PC-3 (cell line): Measurements from ENCODE around the gene FARS2.

Experiments used
- EZH2 ChIP-seq: fragments of 300-600 bp; sonication (generic); IDR thresholded peaks from one replicate; pipeline ENCODE4 v1.6.1; 2017; ENCODE audit warnings: antibody characterized with exemption, mild to moderate bottlenecking, low read length; ENCODE audit not compliant: unreplicated experiment
- TF ChIP-seq, protein P1 (sequence below): fragments of 300-600 bp; sonication (generic); conservative IDR thresholded peaks from 2 replicates; pipeline ENCODE4 v1.5.1; 2017; ENCODE audit warnings: antibody characterized with exemption, low read depth, mild to moderate bottlenecking, low read length

DNA sequence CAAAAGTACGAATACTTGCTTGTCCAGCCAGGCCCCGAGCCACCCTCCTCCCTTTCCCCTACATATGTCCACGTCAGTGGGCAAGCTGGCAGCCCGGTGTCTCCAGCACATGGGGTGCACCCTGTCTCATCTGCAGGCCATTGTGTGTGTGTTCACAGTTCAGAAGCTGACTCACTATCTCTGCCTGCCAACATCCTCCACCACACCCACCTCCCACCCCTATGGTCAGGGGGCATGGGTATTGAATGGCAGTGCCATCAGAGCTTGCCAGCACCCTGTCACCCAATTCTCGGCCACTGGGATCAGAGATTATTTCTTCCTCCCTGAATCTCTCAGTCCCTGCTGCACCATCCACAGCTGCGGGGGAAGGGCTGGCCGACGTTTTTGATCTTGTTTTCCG, 195.7 kb downstream of the FARS2 start:
- TF ChIP-seq, protein P1, sequence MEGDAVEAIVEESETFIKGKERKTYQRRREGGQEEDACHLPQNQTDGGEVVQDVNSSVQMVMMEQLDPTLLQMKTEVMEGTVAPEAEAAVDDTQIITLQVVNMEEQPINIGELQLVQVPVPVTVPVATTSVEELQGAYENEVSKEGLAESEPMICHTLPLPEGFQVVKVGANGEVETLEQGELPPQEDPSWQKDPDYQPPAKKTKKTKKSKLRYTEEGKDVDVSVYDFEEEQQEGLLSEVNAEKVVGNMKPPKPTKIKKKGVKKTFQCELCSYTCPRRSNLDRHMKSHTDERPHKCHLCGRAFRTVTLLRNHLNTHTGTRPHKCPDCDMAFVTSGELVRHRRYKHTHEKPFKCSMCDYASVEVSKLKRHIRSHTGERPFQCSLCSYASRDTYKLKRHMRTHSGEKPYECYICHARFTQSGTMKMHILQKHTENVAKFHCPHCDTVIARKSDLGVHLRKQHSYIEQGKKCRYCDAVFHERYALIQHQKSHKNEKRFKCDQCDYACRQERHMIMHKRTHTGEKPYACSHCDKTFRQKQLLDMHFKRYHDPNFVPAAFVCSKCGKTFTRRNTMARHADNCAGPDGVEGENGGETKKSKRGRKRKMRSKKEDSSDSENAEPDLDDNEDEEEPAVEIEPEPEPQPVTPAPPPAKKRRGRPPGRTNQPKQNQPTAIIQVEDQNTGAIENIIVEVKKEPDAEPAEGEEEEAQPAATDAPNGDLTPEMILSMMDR: no peak
- TF ChIP-seq EZH2: no peak
